GM21723 (cell line): ENCODE data around the gene MT1G.
"Not testable (repeated sequence)": the region's sequence is repeated elsewhere in the genome, so short reads cannot be mapped to it uniquely, and the experiment has no call there.

Source experiments
- ATAC-seq: cut with Tn5 transposase; IDR thresholded peaks from one replicate; pipeline ENCODE4 v1.9.1; 2021; ENCODE audit warnings: mild to moderate bottlenecking, moderate library complexity; ENCODE audit not compliant: unreplicated experiment

Gene MT1G

DNA sequence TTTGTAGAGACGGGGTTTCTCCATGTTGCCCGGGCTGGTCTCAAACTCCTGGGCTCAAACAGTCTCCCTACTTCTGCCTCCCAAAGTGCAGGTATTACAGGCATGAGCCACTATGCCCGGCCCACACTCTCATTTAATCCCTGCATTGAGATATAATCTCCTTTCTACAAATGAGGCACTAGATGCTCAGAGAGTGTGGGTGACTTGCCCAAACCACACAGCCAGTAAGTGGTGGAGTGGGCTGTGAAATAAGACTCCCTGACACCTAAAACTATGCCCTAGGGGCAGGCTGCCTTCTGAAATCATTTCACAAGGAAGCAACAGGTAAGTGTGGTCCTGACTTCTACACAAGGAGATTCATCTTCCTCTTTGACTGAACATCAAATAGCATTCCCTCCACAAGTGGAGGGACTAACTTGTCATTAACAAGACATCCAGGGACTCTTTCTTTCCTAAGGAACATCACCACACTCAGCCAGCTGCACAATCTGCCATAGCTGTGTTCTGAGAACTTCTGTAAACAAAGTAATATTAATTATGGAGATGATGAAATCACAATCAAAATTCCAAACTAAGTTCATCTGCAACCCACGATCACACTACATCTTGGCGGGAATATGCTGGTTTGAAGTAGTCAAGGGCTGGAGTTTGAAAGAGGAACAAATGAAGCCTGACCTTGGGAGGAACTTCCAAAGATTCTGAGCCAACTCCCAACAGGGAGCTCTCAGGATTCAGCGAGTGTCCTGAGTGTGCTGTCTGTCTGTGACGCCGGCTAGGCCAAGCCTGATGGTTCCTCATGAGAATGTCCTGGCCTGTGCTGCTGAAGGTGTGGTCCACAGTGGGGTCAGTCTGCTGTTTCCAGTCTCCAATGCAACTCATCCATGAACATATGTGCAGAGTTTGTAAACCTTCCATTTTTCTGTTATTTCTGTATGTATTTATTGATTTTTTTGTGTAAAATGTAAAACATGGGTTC lies 2.3 kb downstream of the MT1G start:
- not testable (repeated sequence) for ATAC-seq

DNA sequence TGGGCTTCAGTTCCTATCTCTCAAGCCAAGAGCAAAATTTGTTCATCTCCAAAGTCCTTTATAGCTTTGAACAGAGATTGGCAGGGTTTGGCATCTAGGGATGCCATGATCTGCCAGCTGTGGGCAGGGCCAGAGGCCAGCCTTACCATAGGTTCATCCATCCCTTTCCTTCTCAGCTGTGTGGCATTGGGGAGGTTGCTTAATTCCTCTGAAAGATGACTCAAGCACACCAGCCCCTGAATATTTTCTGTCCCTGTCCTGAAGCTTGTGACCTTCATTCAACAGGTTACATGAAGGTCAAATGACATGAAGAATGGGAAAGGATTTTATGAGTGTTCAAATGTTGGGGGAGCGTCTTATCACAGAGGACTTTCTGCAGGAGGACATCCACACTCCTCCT lies 3.4 kb downstream of the MT1G start:
- no peak for ATAC-seq

GRCh38 chr16:56662357-56663354 lies 5.2 kb downstream of the MT1G start:
- ATAC-seq = no peak

DNA sequence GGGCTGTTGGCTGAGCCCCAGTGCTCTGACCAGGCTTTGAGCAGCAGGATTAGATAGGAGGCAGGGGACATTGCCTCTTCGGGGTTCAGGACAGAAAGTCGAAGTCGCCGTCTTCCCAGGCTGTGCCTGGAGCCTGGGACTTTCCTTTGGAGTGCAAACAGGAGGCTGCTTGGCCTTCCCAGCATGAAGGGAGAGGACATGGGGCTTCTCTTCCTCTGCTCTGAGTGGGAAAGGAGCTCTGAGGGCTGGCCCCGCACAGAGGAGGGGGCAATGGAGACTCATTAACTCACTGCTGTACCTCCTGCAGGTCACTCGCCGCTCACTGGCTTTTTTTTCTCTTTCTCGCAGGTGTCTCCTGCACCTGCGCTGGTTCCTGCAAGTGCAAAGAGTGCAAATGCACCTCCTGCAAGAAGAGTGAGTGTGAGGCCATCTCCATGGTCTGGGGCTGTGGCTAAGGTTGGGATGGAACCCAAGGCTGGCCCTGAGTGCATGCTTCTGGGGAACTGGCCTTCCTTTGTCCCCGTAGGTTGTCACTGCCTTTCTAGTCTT lies 9.5 kb downstream of the MT1G start:
- ATAC-seq = no peak

DNA sequence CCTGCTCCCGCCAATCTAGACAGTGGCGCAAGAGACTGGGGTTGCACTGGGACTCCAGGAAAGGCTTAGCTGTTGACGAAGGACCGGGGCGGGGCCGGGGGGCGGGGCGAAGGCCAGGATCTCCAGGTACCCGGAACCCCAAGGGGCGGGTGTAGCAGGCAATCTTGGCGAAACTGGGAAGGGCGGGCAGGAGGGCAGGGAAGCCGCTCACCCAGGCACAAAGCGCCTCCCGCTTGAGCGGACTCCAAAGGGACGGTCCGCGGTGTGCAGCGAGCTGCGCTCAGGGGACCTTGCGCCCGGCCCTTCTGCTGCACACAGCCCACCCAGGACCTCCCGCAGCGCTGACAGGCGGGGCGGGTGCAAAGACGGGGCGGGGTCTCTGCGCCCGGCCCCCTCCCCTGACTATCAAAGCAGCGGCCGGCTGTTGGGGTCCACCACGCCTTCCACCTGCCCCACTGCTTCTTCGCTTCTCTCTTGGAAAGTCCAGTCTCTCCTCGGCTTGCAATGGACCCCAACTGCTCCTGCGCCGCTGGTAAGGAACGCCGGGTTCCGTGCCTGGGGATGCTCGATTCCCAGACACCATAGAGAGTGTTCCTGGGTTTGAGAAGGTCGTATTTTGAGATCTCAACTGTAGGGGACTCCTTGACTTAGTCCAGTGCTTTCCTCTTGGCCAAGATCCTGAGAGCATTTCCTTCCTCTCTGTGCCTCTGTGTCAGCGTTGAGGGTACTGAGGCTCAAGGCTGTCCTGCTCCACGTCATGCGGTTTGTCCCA lies 10.1 kb downstream of the MT1G start, which contains the start of gene MT1F:
TSS of gene MT1F (plus strand) at position 405 of the 772 bp plus-strand sequence. CDS start at position 505, 100 bp downstream.
- peak; percentile 57 for ATAC-seq

DNA sequence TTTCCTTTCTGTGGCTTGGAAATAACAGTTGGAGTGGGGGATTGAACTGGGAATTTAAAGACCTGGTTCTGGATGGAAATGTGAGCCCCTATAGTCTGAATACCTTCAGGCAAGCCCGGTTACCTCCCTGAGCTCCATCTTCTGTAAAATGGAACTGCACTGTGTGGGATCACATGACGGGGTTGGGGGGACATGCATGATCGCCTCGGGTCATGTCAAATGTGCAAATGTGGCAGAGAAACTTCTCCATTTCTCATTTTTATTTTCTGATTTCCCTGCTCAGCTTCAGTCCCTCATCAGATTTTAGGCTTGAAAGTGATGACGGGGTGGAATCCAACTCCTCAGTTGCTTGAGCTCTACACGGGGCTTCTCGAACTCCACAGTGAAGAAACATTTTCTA lies 14.6 kb downstream of the MT1G start:
- no peak for ATAC-seq

GRCh38 chr16:56652600-56652999 lies 15.3 kb downstream of the MT1G start:
- no peak for ATAC-seq

DNA sequence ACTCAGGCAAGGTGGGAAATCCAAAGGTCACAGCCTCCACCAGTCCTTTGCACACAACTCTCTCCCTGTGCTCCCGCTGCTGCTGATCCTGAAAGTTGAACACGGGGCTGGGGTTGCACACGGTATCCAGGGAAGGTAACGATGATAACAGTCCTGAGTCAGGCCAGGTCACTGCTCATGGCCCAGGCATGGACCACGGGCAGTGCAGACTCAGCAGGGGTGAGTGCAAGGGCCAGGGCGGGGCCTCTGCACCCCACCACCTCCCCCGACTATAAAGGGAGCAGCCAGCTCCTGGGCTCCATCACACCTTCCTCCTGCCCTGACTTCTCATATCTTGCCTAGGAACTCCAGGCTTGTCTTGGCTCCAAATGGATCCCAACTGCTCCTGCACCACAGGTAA lies 16.3 kb downstream of the MT1G start, which contains the start of gene MT1B:
TSS of gene MT1B (plus strand) at position 301 of the 400 bp plus-strand sequence. CDS start at position 369, 68 bp downstream.
- no peak for ATAC-seq

GRCh38 chr16:56649820-56650219 lies 18.0 kb downstream of the MT1G start:
- no peak for ATAC-seq

GRCh38 chr16:56649271-56649670 lies 18.6 kb downstream of the MT1G start:
- ATAC-seq = no peak

DNA sequence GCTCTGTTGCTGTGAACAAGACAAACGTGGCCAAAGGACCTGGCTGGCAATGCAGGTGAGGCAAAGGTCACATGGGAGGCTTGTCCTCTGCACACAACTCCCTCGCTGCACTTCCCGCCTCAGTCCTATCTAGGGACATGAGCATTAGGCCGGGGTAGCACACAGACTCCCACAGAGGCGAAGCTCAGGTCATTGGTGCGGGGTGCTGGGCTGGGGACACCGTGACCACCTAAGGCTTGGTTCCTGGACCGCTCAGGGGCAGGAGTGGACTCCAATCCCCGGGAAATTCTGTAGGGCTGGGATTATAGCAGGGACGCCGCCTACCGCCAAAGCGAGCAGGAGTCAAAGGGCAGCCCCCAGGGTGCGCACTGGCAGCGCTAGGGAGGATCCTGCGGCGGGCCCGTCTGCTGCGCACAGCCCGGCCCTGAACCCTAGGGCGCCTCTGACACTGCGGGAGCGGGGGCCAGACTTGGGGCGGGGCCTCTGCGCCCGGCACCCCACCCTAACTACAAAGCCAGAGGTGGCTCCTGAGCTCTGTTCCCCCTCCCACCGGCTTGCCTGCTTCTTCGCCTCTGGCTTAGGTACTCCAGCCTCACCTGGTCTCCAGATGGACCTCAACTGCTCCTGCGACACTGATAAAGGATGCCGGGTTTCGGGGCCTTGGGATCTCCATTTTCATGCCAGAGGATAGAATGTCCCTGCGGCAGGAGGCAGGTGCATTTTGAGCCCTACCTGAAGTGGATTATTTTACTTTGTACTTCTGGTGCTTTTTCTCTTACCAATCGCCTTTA lies 20.0 kb downstream of the MT1G start:
- no peak for ATAC-seq

GRCh38 chr16:56645838-56646237 lies 22.0 kb downstream of the MT1G start:
- no peak for ATAC-seq

DNA sequence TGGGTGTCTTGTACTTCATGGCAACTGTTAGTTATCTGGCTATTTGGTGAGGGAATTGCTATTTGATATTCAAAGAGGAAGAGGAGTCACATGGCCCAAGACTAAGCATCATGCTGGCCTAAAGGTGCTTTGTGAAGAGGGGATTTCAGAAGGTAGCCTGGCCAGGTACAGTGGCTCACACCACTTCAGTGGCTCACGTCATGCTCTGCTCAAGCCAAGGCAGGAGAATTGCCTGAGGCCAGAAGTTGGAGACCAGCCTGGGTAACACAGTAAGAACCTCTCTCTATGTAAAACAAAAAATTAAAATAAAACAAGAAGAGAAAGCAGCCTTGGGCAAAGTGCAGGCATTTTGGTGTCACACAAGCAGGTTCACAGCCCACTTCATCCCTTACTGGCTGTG lies 22.6 kb downstream of the MT1G start:
- no peak for ATAC-seq

- no peak for ATAC-seq
Measured at GRCh38 chr16:56643833-56644232, 24.0 kb downstream of the MT1G start.

DNA sequence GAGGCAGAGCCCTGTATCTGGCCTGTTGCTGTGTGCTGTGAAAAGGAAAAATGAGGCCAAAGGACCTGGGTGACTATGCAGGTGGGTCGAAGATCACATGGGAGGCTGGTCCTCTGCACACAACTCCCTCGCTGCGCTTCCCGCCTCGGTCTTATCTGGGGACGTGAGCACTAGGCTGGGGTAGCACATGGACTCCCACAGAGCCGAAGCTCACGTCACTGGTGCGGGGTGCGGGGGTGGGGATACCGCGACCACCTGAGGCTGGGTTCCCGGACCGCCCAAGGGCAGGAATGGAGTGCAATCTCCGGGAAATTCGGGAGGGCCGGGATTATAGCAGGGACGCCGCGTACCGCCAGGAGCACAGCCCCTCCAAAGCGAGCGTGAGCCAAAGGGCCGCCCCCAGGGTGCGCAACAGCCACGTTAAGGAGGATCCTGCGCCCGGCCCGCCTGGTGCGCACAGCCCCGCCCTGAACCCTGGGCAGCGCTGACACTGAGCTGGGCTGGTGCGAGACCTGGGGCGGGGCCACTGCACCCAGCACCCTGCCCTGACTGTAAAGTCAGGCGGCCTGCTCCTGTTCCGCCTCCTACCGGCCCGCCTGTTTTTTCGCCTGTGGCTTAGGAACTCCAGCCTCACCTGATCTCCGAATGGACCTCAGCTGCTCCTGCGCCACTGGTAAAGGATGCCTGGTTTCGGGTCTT lies 24.6 kb downstream of the MT1G start:
- ATAC-seq = no peak

DNA sequence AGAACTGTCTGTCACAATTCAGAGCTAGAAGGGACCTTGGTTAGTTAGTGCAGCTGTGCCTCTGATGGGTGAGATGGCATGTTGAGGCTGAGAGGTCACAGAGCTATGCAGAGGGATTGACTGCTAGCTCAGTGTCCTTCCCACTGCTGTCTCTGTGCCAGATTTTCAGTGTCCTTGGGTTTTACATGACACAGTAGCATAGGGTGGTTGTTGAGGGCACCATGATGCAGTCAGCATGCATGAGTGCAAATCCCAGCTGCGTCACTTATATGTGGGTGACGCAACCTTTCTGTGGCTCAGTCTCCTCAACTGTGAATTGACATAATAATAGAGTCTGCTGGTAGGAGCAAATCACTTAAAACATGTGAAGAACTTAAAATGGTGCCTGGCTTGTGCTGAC lies 26.7 kb downstream of the MT1G start:
- ATAC-seq = no peak

DNA sequence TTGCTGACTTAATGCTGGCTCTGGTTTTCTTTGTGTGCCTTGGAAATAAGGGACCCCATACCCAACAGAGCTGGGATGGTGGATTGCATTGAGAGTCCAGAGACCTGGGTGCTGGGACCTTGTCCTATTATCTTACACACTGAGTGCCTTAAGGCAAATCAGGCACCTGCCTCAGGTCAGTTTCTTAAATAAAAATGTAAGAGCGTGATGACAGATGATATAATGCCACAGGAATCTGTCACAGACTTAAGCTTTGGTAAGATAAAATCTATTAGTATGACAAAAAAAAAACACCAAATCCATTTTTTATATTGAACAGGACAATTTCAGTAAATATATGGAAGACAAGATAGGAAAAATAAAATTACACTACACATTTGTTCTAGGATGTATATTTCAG lies 27.8 kb downstream of the MT1G start:
- no peak for ATAC-seq

DNA sequence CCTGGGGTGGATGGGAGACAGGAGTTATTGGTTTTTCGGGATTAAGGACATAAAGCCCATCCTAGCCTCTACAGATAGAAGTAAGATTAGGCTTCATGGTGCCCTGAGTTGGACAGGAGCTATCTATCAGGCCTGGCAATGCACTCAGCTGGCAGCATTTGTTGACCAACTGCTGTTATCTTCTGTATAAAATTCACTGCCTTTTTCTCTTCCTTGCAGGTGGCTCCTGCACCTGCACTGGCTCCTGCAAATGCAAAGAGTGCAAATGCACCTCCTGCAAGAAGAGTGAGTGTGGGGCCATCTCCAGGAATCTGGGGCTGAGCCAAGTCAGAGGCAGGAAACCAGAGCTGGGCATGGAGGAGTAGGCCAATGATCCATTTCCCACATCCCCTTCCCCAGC lies 28.8 kb downstream of the MT1G start:
- no peak for ATAC-seq
